ENCODE data around the gene DPPA5.

GRCh38 chr6:73377225-73377624 is 23.1 kb upstream of the DPPA5 start:
- TF ChIP-seq CTCF (IDR thresholded peaks at IDR 0.05; ENCODE audit: low read depth, low read length, poor library complexity, severe bottlenecking) (no peak), EZH2phosphoT487 (IDR thresholded peaks at IDR 0.05; ENCODE audit: borderline replicate concordance, low read length) (no peak)
